ENCODE results near the gene KCNG2.

Gene KCNG2

DNA sequence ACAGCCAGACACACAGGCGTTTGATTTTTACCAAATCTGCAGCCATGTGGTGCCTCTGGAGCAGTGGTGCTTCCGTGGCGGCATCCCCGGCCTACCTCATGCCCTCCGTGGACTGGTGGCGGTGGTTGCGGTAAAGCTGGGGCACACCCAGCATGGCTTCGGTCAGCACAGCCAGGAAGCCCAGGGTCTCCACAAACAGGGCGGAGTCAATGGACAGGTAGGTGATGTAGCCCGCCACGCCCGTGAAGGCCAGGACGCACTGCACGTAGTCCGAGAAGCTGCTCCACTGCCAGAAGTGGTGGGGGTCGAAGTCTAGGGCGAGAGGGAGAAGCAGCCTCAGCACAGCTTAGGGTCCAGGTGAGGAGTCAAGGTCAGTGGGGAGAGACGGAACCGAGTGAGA lies 121.4 kb downstream of the KCNG2 start:
- Histone ChIP-seq H3F3A (ENCODE audit: insufficient read depth) (no peaks in the 10 kb centered on the region), H3K27me3 (ENCODE audit: low read length) (no peaks in the 10 kb centered on the region), H2AFZ (ENCODE audit: low read depth, low read length, severe bottlenecking) (no peak overlapping the region), H3K4me3 (ENCODE audit: insufficient read depth, low read length, poor library complexity, severe bottlenecking) (no peak overlapping the region), H3K79me2 (ENCODE audit: insufficient read depth, low read length) (no peaks in the 10 kb centered on the region), H4K20me1 (ENCODE audit: low read depth, low read length) (no peaks in the 10 kb centered on the region), H3K9me3 (ENCODE audit: insufficient read depth, low read length) (no peaks in the 10 kb centered on the region), H3K9me2 (replicated peaks; ENCODE audit: insufficient read depth, low read length) (no peaks in the 10 kb centered on the region), H3K27ac (ENCODE audit: low read depth, low read length) (no peak overlapping the region), H3K4me2 (ENCODE audit: low read depth, low read length, poor library complexity, severe bottlenecking) (no peak overlapping the region), H3K36me3 (ENCODE audit: low read length) (no peaks in the 10 kb centered on the region), H3K9ac (ENCODE audit: low read length) (no peak overlapping the region)
- TF ChIP-seq EZH2phosphoT487 (conservative IDR thresholded peaks at IDR 0.05; ENCODE audit: low read length) (no peak), CTCF (IDR thresholded peaks at IDR 0.05; ENCODE audit: insufficient read depth, low read length, poor library complexity, severe bottlenecking) (no peak)

DNA sequence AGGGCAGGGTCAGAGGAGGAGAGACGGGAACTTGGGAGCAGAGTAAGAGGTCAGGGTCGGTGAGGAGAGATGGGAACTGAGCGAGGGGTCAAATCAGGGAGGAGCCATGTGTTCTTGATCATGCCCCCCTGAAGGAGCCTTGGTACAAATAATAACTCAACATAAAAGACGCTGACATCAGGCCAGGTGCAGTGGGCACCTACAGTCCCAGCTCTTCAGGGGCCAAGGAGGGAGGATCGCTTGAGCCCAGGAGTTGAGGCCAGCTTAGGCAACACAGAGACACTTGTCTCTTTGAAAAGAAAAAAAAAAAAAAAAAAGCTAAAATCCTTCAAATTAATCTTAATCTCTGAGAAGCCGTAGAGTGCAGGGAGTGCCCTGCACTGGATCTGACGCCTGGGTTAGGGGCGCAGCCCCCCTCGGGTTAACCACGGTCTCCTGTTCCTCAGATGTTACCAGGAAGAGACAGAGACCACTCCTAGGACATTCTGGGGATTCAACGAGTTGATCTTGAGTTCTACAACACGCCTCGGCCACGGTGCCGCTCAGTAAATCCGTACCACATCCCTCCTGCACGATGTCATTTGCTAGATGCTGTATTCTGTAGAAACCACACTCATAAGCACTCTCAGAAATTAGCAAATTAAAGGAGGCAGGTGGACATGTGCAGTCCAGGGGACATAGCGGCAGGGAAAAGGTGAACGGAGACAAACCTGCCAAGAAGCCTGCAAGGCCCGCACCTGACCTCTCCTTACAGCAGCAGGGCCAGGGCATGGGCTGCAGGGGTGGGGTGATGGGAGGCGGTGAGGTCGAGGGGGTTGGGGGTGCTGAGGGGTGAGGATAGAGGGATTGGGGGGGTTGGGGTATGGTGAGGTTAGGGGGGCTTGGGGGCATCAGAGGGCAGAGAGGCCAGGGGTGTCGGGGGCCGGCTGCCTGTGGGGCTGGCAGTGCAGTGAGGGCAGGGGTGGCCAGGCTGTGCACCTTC lies 124.5 kb downstream of the KCNG2 start:
- Histone ChIP-seq H3K27me3 (ENCODE audit: low read length) (no peaks in the 10 kb centered on the region), H3K4me2 (ENCODE audit: low read depth, low read length, poor library complexity, severe bottlenecking) (no peak overlapping the region), H3K4me3 (ENCODE audit: insufficient read depth, low read length, poor library complexity, severe bottlenecking) (no peak overlapping the region), H3K79me2 (ENCODE audit: insufficient read depth, low read length) (no peaks in the 10 kb centered on the region), H3K36me3 (ENCODE audit: low read length) (no peaks in the 10 kb centered on the region), H3F3A (ENCODE audit: insufficient read depth) (no peaks in the 10 kb centered on the region; the same call in 1 of the 2 replicates), H3K27ac (ENCODE audit: low read depth, low read length) (no peak overlapping the region), H3K9ac (ENCODE audit: low read length) (no peak overlapping the region), H3K9me2 (replicated peaks; ENCODE audit: insufficient read depth, low read length) (no peaks in the 10 kb centered on the region), H4K20me1 (ENCODE audit: low read depth, low read length) (no peaks in the 10 kb centered on the region), H3K9me3 (ENCODE audit: insufficient read depth, low read length) (no peaks in the 10 kb centered on the region), H2AFZ (ENCODE audit: low read depth, low read length, severe bottlenecking) (no peak overlapping the region)
- no peak for TF ChIP-seq EZH2phosphoT487 (conservative IDR thresholded peaks at IDR 0.05; ENCODE audit: low read length)
- TF ChIP-seq CTCF (IDR thresholded peaks at IDR 0.05; ENCODE audit: insufficient read depth, low read length, poor library complexity, severe bottlenecking) = no peak

DNA sequence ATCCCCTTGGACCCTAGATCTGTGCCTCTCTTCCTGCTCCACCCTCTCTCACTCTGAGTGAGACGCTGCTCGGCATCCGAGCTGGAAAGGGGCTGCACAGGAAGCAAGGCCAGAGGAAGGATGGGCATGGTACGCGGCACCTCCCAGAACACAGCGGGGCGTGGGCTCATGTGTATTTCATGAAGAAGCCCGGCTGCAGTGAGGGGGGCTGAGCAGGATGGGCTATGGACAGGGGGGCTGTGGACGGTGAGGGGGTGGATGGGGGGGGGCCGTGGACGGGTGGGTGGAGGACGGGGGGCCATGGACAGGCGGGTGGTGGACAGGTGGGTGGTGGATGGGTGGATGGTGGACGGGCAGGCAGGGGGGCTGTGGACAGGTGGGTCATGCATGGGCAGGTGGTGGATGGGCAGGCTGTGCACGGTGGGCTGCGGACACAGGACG lies 125.3 kb downstream of the KCNG2 start:
- H2AFZ ChIP-seq (ENCODE audit: low read depth, low read length, severe bottlenecking) = no peak overlapping the region
- H3K79me2 ChIP-seq (ENCODE audit: insufficient read depth, low read length) = no peaks in the 10 kb centered on the region
- H3K27ac ChIP-seq (ENCODE audit: low read depth, low read length) = no peak overlapping the region
- no peaks in the 10 kb centered on the region for H3K9me2 ChIP-seq (replicated peaks; ENCODE audit: insufficient read depth, low read length)
- H3F3A ChIP-seq (ENCODE audit: insufficient read depth) = no peaks in the 10 kb centered on the region; the same call in 1 of the 2 replicates
- H3K4me3 ChIP-seq (ENCODE audit: insufficient read depth, low read length, poor library complexity, severe bottlenecking) = no peak overlapping the region
- H3K4me2 ChIP-seq (ENCODE audit: low read depth, low read length, poor library complexity, severe bottlenecking) = no peak overlapping the region
- no peaks in the 10 kb centered on the region for H3K27me3 ChIP-seq (ENCODE audit: low read length)
- TF ChIP-seq CTCF (IDR thresholded peaks at IDR 0.05; ENCODE audit: insufficient read depth, low read length, poor library complexity, severe bottlenecking) = no peak
- no peak for TF ChIP-seq EZH2phosphoT487 (conservative IDR thresholded peaks at IDR 0.05; ENCODE audit: low read length)
- no peak overlapping the region for H3K9ac ChIP-seq (ENCODE audit: low read length)
- no peaks in the 10 kb centered on the region for H3K9me3 ChIP-seq (ENCODE audit: insufficient read depth, low read length)
- no peaks in the 10 kb centered on the region for H4K20me1 ChIP-seq (ENCODE audit: low read depth, low read length)
- no peaks in the 10 kb centered on the region for H3K36me3 ChIP-seq (ENCODE audit: low read length)

Data from SU-DHL-6 (cell line).